ENCODE measurements around the gene POLR1D.

The POLR1D gene

DNA sequence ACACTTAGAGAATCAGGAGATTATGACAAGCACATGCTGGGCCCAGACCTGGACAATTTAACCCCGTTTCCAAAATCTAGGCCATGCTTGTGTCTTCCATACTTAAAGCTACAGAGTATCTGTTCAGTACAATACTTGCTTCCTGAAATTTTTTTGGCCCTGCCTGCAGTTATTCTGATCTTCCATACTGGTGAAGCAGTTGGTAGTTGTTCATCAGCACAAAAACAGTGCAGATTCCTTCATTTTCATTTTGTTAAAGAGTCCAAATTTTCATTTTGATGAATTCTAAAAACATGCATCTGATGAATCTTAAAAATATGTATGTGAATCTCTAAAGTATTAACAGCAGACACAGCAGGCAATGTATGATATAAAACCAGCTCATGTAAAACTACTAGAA is 49.2 kb downstream of the POLR1D start:
- DNase-seq (ENCODE audit: insufficient read length, low spot score): no peak
- no peak for FAIRE-seq

DNA sequence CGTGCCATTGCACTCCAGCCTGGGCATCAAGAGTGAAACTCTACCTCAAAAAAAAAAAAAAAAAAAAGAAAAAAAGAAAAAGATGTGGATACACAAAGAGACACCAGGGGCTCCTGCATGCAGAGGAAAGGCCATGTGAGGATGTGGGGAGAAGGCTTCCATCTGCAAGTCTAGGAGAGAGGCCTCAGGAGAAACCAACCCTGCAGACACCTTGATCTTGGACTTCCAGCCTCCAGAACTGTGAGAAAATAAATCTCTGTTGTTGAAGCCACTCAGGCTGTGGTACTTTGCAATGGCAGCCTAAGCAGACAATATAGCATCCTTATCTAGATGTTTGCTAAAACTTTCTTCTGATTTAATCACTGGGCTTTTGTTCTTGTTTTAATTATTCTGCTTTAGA is 50.3 kb downstream of the POLR1D start:
- FAIRE-seq (no peak), DNase-seq (ENCODE audit: insufficient read length, low spot score) (no peak)
